ENCODE data around the gene FCHSD1.
A peak's percentile ranks its signal among the peaks of the same experiment; 100 is the strongest.

Gene FCHSD1

GRCh38 chr5:141641634-141642267 lies 9.5 kb downstream of the FCHSD1 start:
- DNase-seq (ENCODE audit: low read depth in 2 of 2), result peak in 1 of 2 donors; percentile 23

- DNase-seq (ENCODE audit: low read depth in 2 of 2), result no peak
Observed at GRCh38 chr5:141640698-141641097, 10.5 kb downstream of the FCHSD1 start.

GRCh38 chr5:141640051-141640415 lies 11.2 kb downstream of the FCHSD1 start:
- no peak for DNase-seq (ENCODE audit: low read depth in 2 of 2)

DNA sequence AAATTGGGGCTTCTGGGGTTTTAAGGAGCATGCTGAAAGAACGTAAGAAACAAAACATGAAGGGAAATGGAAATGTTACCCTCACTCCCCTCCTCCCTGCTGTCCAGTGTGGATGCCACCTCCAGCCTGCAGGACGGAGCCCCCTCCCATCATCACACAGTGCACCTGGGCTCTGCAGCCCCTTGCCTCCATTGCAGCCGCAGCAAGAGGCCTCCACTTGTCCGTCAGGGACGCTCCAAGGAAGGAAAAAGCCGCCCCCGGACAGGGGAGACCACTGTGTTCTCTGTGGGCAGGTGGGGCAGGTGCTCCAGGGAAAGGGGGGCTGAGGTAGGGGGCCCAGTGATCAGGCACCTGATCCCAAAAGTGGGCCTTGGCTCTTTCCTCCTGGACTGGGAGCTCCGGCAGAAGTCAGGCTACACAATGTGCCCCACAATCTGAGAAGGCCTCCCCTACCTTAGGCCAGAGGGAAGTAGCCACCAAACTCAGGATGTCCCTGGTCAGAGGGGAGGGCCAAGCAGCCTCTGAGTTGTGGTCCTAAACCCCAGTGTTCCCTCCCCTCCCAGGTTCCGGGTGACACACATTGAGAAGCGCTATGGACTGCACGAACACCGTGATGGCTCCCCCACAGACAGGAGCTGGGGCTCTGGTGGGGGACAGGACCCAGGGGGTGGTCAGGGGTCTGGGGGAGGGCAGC lies 11.7 kb downstream of the FCHSD1 start:
- DNase-seq (ENCODE audit: low read depth in 2 of 2), result no peak

- no peak for DNase-seq (ENCODE audit: low read depth in 2 of 2)
Observed at GRCh38 chr5:141638771-141639170, 12.4 kb downstream of the FCHSD1 start.

- peak in 1 of 2 donors; percentile 43 for DNase-seq (ENCODE audit: low read depth in 2 of 2)
Observed at GRCh38 chr5:141637767-141638419, 13.3 kb downstream of the FCHSD1 start.

GRCh38 chr5:141637123-141637766 lies 14.0 kb downstream of the FCHSD1 start:
- DNase-seq (ENCODE audit: low read depth in 2 of 2), result peak in 1 of 2 donors; percentile 38

DNA sequence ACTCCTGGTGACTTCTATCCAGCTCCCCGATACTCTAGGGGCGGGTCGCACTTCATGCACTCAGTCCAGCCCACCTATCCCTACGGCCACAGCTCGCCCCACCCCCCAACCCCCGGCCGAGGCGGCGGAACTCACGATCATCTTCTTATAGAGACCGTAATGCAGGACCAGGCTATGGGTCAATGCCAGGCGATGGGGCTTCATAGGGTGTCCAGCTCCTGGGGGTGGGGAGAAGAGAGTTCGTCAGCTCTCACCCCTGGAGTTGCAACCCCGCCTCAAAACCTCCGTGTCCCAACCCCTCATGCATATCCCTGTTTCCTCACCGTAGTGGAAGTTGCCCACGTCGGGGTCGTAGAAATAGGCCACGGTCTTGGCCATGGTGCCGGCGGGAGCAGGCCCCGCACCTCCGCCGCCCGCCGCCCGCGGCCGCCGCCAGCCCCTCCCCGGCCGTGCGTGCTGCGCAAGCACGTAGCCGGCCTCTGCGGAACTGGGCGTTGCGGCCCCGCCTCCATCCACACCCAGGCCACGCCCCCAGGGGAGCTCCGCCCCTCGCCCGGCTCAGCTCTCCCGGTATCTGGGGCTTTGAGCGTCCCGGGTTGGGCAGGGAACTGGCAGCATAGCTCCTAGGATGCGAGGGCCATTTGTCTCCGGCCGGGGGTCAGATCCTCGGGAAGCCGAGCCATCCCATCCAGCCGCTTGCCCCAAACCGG lies 14.7 kb downstream of the FCHSD1 start, which contains the start of the genes HDAC3 and RELL2:
Gene HDAC3, minus strand, starts transcription at position 437 of the 710 bp plus-strand sequence. Its CDS starts 59 bp downstream, at position 378.
Gene RELL2, plus strand, starts transcription at position 585 of the 710 bp plus-strand sequence. CDS start 1,229 bp downstream, outside the sequence.
- peak; percentile 92 to 95 for DNase-seq (ENCODE audit: low read depth in 2 of 2)

- no peak for DNase-seq (ENCODE audit: low read depth in 2 of 2)
Observed at GRCh38 chr5:141636106-141636412, 15.2 kb downstream of the FCHSD1 start.

DNA sequence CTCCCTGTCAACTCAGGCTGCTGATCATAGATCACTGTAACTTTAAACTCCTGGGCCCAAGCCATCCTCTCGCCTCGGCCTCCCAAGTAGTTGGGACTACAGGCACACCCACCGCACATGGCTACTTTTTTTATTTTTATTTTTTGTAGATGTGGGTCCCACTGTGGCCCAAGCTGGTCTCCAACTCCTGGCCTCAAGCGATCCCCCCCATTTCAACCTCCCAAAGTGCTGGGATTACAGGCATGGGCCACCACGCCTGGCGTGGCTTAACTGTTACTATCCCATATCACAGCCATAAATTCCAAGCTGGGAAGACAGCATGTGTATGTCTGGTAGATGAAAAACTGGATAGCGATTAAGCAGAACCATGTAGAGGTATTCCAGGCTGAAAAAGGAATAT lies 15.6 kb downstream of the FCHSD1 start:
- no peak for DNase-seq (ENCODE audit: low read depth in 2 of 2)

GRCh38 chr5:141634720-141635119 lies 16.5 kb downstream of the FCHSD1 start:
- no peak for DNase-seq (ENCODE audit: low read depth in 2 of 2)

DNA sequence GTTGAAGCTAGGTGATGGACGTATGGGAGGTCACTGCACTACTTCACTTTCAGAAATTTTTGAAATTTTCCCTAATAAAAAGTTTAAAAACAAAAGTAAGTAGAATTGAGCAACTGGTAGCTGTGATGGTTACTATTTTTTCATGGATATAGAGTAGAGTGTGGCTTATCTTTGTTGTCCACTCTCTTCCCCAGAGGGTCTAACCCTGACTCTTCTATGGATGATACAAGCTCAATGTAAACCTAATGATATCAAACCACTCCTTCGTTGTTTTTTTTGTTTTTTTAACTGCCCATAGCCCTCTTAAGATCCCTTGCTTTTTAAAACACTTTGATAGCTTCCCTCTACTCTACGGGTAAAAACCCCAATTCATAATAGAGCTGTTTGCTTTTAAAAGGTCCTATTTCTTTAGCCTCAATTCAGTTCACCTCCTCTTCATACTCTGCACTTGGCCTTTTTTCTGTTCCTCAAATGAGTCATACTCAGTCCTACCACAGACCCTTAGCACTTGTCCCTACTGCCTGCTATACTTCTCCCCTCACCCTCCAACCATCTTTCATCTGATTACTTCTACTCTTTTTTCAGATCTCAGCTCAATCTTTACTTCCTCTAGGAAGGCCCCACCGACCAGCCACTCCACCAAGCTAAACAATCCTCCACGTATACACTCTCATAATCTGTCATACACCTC lies 17.2 kb downstream of the FCHSD1 start:
- no peak for DNase-seq (ENCODE audit: low read depth in 2 of 2)

- DNase-seq (ENCODE audit: low read depth in 2 of 2), result no peak
Observed at GRCh38 chr5:141632650-141633049, 18.6 kb downstream of the FCHSD1 start.

DNA sequence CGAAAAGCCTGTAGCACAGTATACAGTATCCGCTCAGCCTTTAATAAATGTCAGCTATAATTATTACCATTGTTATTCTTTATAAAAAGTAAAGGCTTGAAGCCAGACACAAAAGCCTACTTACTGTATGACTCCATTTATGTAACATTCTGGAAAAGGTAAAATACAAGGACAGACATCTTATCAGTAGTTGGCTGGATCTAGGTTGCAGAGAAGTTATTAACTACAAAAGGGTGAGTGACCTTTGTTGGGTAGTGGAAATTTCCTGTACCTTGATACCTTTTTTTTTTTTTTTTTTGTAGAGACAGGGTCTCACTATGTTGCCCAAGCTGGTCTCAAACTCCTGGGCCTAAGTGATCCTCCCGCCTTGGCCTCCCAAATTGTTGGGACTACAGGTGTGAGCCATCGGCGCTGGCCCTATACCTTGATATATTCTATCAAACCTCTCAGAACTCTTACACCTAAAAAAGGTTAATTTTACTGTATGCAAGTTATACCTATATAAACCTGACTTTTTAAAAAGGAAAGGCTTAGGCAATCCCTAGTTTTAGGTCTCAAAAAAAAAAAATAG lies 20.6 kb downstream of the FCHSD1 start:
- DNase-seq (ENCODE audit: low read depth in 2 of 2), result no peak

- DNase-seq (ENCODE audit: low read depth in 2 of 2), result no peak
Observed at GRCh38 chr5:141628175-141628788, 22.9 kb downstream of the FCHSD1 start.

GRCh38 chr5:141623611-141624010 lies 27.6 kb downstream of the FCHSD1 start:
- DNase-seq (ENCODE audit: low read depth in 2 of 2), result no peak

DNA sequence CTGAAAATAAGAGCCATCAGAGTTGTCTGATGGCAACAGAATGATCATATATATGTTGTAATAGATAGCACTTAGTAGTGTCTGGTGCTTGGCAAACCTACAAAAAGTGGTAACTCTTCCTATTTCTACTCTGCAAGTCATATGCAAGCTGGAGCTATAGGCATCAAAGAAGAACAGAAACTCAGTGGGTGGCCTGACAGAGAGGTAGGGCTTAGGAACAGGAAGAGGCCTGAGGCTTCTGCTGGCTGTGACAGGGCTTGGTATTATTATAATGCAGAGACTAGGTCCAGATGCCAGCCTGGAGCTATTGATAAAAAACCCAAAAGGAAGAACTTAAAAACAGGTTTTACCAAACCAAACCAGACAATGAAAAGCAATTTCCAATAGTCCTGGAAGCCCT lies 28.0 kb downstream of the FCHSD1 start:
- DNase-seq (ENCODE audit: low read depth in 2 of 2), result no peak

DNA sequence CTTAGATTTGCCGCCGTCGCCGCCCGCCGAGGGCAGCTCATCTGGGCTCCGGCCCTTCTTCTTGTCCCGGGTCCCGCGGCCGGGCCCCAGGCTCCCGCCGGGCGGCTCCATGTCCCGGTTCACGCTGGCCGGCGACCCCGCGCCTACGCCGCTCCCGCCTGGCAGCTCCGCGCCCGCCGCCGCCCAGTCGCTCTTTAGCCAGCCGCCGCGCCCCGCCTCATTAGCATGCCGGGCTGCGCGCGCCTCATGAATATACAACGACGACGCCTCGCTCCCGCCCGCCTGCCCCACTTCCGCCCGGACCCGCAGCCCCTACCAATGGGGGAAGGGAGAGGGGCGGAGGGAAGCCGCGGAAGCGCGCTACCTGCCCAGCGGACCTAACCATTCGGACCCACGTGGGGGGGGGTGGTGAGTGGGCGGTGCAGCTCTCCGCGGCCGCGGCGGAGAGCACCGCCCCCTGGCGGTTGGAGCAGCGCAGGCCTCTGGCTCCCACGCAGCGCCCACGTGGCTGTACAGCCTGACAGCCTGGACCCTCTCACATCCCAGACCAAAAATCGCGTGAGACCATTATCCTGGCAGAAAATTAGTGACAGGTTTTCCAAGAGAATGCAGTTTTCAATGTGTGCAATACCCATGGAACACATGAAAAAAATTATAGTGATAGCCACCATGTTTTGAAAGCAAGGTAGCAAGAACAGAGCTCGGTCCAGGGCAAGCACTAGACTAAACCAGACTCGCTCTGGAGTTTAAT lies 32.2 kb downstream of the FCHSD1 start, which contains the start of gene DIAPH1:
Gene DIAPH1, minus strand, starts transcription at position 197 of the 751 bp plus-strand sequence. Its CDS starts 86 bp downstream, at position 111.
- DNase-seq (ENCODE audit: low read depth in 2 of 2), result peak; percentile 99

- peak; percentile 42 to 49 for DNase-seq (ENCODE audit: low read depth in 2 of 2)
Observed at GRCh38 chr5:141618030-141618803, 33.0 kb downstream of the FCHSD1 start.

Measured in activated CD4-positive, alpha-beta T cell treated with anti-CD3 and anti-CD28 coated beads for 24 hours (primary cell).